Ishikawa (cell line): ENCODE results near the gene NTN1.

ENCODE experiments used
- CREB1 ChIP-seq: IDR thresholded peaks from 2 replicates; pipeline ENCODE4 v1.6.1; 2012; ENCODE audit warnings: low read depth
- EP300 ChIP-seq: IDR thresholded peaks from 2 replicates; pipeline ENCODE4 v1.6.1; 2012; ENCODE audit warnings: borderline replicate concordance
- FOXM1 ChIP-seq: IDR thresholded peaks from 2 replicates; pipeline ENCODE4 v1.6.1; 2012; ENCODE audit warnings: low read depth, borderline replicate concordance
- MAX ChIP-seq: IDR thresholded peaks from 2 replicates; pipeline ENCODE4 v1.6.1; 2012
- TAF1 ChIP-seq: IDR thresholded peaks from 2 replicates; pipeline ENCODE4 v1.6.1; 2012; ENCODE audit warnings: low read depth, mild to moderate bottlenecking
- YY1 ChIP-seq: IDR thresholded peaks from 2 replicates; pipeline ENCODE4 v1.6.1; 2012; ENCODE audit warnings: low read depth
- TF ChIP-seq, protein P1 (sequence below): IDR thresholded peaks from 2 replicates; pipeline ENCODE4 v1.6.1; 2012; ENCODE audit warnings: low read depth, mild to moderate bottlenecking

DNA sequence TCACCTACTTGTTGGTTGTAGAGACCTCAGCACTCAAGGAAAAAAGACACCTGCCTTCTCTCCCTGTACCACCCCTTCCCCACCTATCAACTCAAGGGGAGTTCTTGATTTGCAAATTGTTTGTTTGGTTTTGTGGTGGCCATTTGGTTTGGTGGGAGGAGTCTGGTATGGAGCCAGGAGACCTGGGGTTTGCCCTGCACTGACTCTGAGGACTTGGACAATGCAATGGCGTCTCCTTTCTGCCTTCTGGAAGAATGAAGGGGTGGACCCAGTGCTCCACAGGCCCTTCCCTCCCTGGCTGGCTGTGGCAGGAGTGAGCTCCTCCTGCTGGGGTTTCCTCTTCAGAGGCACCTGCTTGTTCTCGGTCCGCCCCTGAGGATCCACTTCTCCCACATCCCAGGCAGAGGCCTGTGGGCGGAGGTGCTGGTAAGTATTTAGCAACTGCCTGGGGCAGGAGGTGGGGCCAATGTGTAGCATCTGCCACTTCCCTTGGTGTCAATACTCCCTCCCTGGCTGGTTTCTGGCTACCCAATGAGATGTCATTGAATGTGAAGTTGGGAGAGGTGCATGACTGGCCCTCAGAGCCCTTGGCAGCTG is 164.5 kb downstream of the NTN1 start:
- TF ChIP-seq EP300 = no peak
- TF ChIP-seq TAF1 = no peak
- TF ChIP-seq, protein P1, sequence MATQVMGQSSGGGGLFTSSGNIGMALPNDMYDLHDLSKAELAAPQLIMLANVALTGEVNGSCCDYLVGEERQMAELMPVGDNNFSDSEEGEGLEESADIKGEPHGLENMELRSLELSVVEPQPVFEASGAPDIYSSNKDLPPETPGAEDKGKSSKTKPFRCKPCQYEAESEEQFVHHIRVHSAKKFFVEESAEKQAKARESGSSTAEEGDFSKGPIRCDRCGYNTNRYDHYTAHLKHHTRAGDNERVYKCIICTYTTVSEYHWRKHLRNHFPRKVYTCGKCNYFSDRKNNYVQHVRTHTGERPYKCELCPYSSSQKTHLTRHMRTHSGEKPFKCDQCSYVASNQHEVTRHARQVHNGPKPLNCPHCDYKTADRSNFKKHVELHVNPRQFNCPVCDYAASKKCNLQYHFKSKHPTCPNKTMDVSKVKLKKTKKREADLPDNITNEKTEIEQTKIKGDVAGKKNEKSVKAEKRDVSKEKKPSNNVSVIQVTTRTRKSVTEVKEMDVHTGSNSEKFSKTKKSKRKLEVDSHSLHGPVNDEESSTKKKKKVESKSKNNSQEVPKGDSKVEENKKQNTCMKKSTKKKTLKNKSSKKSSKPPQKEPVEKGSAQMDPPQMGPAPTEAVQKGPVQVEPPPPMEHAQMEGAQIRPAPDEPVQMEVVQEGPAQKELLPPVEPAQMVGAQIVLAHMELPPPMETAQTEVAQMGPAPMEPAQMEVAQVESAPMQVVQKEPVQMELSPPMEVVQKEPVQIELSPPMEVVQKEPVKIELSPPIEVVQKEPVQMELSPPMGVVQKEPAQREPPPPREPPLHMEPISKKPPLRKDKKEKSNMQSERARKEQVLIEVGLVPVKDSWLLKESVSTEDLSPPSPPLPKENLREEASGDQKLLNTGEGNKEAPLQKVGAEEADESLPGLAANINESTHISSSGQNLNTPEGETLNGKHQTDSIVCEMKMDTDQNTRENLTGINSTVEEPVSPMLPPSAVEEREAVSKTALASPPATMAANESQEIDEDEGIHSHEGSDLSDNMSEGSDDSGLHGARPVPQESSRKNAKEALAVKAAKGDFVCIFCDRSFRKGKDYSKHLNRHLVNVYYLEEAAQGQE = no peak
- TF ChIP-seq FOXM1 = no peak
- no peak for TF ChIP-seq CREB1
- TF ChIP-seq MAX = no peak
- TF ChIP-seq YY1 = no peak
